IMR-90 (cell line): ENCODE data around the gene RNF11. TPM values are rescaled to one million over a fixed set of nuclear protein-coding genes. Genes with fewer than 3 reads are reported as not detected.

Source experiments
- ATAC-seq: fragments of 200-7000 bp; cut with Tn5 transposase; 2 replicates; pipeline ENCODE4 v1.9.1; 2020; ENCODE audit warnings: low read depth, mild to moderate bottlenecking, moderate library complexity
- BruUV-seq: library from RNA; stranded (reverse); fragments of 400-500 nt; replicated peaks from 2 replicates; lab custom pipeline; 2021; lab: Mats Ljungman, UMichigan
- CTCF ChIA-PET: fragments of 300-600 bp; formaldehyde crosslinking; extraction: SDS; loops from one replicate; lab custom pipeline; 2021; ENCODE audit warnings: antibody characterized with exemption; lab: Yijun Ruan, JAX
- POLR2A ChIA-PET: fragments of 300-600 bp; sonication (Branson Sonifier 250); formaldehyde crosslinking; loops from one replicate; lab custom pipeline; 2022; ENCODE audit warnings: antibody characterized with exemption; ENCODE audit not compliant: unreplicated experiment; lab: Charles Lee
- DNase-seq: peaks from one replicate; pipeline ENCODE4 v3.0.0; 2013
- H2AFZ ChIP-seq: replicated peaks from 2 replicates; pipeline ENCODE3; 2013; ENCODE audit warnings: low read length, mild to moderate bottlenecking; ENCODE audit not compliant: poor library complexity
- H2AK5ac ChIP-seq: 2 replicates; pipeline ENCODE4 v1.6.1; 2013; ENCODE audit warnings: low read depth, low read length, inconsistent platforms
- H2AK9ac ChIP-seq: replicated peaks from 2 replicates; pipeline ENCODE3; 2013; ENCODE audit warnings: mild to moderate bottlenecking, low read depth, low read length, moderate library complexity; ENCODE audit not compliant: poor library complexity
- H2BK120ac ChIP-seq: 2 replicates; pipeline ENCODE4 v1.6.1; 2013; ENCODE audit warnings: low read depth, low read length, inconsistent platforms
- H2BK15ac ChIP-seq: 3 replicates; pipeline ENCODE4 v1.6.1; 2013; ENCODE audit warnings: low read depth, low read length, inconsistent platforms
- H2BK20ac ChIP-seq: 2 replicates; pipeline ENCODE4 v1.6.1; 2013; ENCODE audit warnings: low read depth, mild to moderate bottlenecking, inconsistent platforms, low read length, moderate library complexity
- H2BK5ac ChIP-seq: 2 replicates; pipeline ENCODE4 v1.6.1; 2013; ENCODE audit warnings: mild to moderate bottlenecking, low read depth, low read length, inconsistent platforms; ENCODE audit not compliant: poor library complexity, severe bottlenecking
- H3K14ac ChIP-seq: replicated peaks from 2 replicates; pipeline ENCODE4 v1.6.1; 2013; ENCODE audit warnings: low read depth, low read length, inconsistent platforms
- H3K18ac ChIP-seq: 2 replicates; pipeline ENCODE4 v1.6.1; 2013; ENCODE audit warnings: low read depth, low read length, control low read depth
- H3K23ac ChIP-seq: 2 replicates; pipeline ENCODE4 v1.6.1; 2013; ENCODE audit warnings: low read depth, low read length, inconsistent platforms
- H3K27ac ChIP-seq: 2 replicates; pipeline ENCODE4 v1.5.1; 2013; ENCODE audit warnings: mild to moderate bottlenecking, control low read depth, low read length; ENCODE audit not compliant: insufficient read depth
- H3K27me3 ChIP-seq: 2 replicates; pipeline ENCODE4 v1.6.1; 2013; ENCODE audit warnings: low read length; ENCODE audit not compliant: control insufficient read depth, insufficient read depth
- H3K36me3 ChIP-seq: 2 replicates; pipeline ENCODE4 v1.6.1; 2013; ENCODE audit warnings: low read length, mixed read lengths; ENCODE audit not compliant: control insufficient read depth, insufficient read depth
- H3K4ac ChIP-seq: 2 replicates; pipeline ENCODE4 v1.6.1; 2013; ENCODE audit warnings: low read depth, low read length, inconsistent platforms
- H3K4me1 ChIP-seq: 2 replicates; pipeline ENCODE4 v1.6.1; 2013; ENCODE audit warnings: low read length, mixed read lengths; ENCODE audit not compliant: control insufficient read depth, insufficient read depth
- H3K4me2 ChIP-seq: 2 replicates; pipeline ENCODE4 v1.6.1; 2013; ENCODE audit warnings: low read depth, mild to moderate bottlenecking, control low read depth, low read length, moderate library complexity
- H3K4me3 ChIP-seq: 2 replicates; pipeline ENCODE4 v1.5.1; 2013; ENCODE audit warnings: low read depth, mild to moderate bottlenecking, control low read depth, low read length, moderate library complexity; ENCODE audit not compliant: insufficient read depth
- H3K56ac ChIP-seq: 2 replicates; pipeline ENCODE4 v1.6.1; 2013; ENCODE audit warnings: low read length, inconsistent platforms; ENCODE audit not compliant: insufficient read depth; ENCODE audit errors: extremely low read depth
- H3K79me1 ChIP-seq, 2 experiments: 2 replicates each; pipeline ENCODE4 v1.6.1; 2013; ENCODE audit warnings: low read length in 2 of 2, inconsistent platforms in 1 of 2, low read depth in 1 of 2
- H3K9ac ChIP-seq: 2 replicates; pipeline ENCODE4 v1.6.1; 2013; ENCODE audit warnings: low read depth, low read length, control low read depth
- H3K9me1 ChIP-seq: 2 replicates; pipeline ENCODE4 v1.6.1; 2013; ENCODE audit warnings: low read length, inconsistent platforms; ENCODE audit not compliant: insufficient read depth
- H3K9me3 ChIP-seq: 2 replicates; pipeline ENCODE4 v1.6.1; 2013; ENCODE audit warnings: low read length; ENCODE audit not compliant: control insufficient read depth, insufficient read depth
- H4K20me1 ChIP-seq: 2 replicates; pipeline ENCODE4 v1.6.1; 2013; ENCODE audit warnings: low read length, inconsistent platforms; ENCODE audit not compliant: insufficient read depth
- H4K5ac ChIP-seq: 2 replicates; pipeline ENCODE4 v1.6.1; 2013; ENCODE audit warnings: mild to moderate bottlenecking, low read depth, low read length, control low read depth
- H4K8ac ChIP-seq, 2 experiments: 2 replicates each; pipeline ENCODE4 v1.6.1; 2013; ENCODE audit warnings: low read depth in 2 of 2, low read length in 2 of 2, control low read depth in 1 of 2, inconsistent platforms in 1 of 2
- H4K91ac ChIP-seq: 2 replicates; pipeline ENCODE4 v1.6.1; 2013; ENCODE audit warnings: low read depth, low read length, inconsistent platforms; ENCODE audit not compliant: insufficient read depth
- BHLHE40 ChIP-seq: fragments of 150-350 bp; IDR thresholded peaks from 2 replicates; pipeline ENCODE4 v1.6.1; 2016; ENCODE audit warnings: mild to moderate bottlenecking, low read depth, low read length
- CEBPB ChIP-seq: IDR thresholded peaks from 2 replicates; pipeline ENCODE4 v1.6.1; 2012; ENCODE audit warnings: low read depth, low read length, improper control_type of control experiment
- CHD1 ChIP-seq: IDR thresholded peaks from 2 replicates; pipeline ENCODE4 v1.6.1; 2012; ENCODE audit warnings: low read depth, low read length, improper control_type of control experiment
- FOS ChIP-seq: fragments of 150-350 bp; IDR thresholded peaks from 2 replicates; pipeline ENCODE4 v1.6.1; 2016; ENCODE audit warnings: low read depth, low read length
- MAFK ChIP-seq: IDR thresholded peaks from 2 replicates; pipeline ENCODE4 v1.6.1; 2012; ENCODE audit warnings: low read depth, low read length, improper control_type of control experiment
- MAZ ChIP-seq: IDR thresholded peaks from 2 replicates; pipeline ENCODE4 v1.6.1; 2012; ENCODE audit warnings: low read depth, mild to moderate bottlenecking, low read length, improper control_type of control experiment, moderate library complexity, borderline replicate concordance
- MXI1 ChIP-seq: IDR thresholded peaks from 2 replicates; pipeline ENCODE4 v1.6.1; 2012; ENCODE audit warnings: low read depth, mild to moderate bottlenecking, low read length, moderate library complexity, borderline replicate concordance
- NFE2L2 ChIP-seq: fragments of 150-350 bp; IDR thresholded peaks from 2 replicates; pipeline ENCODE4 v1.6.1; 2016; ENCODE audit warnings: low read depth, mild to moderate bottlenecking, low read length
- POLR2A ChIP-seq: IDR thresholded peaks from 2 replicates; pipeline ENCODE4 v1.6.1; 2012; ENCODE audit warnings: mild to moderate bottlenecking, low read depth, low read length
- RAD21 ChIP-seq: IDR thresholded peaks from 2 replicates; pipeline ENCODE4 v1.6.1; 2012; ENCODE audit warnings: low read length, improper control_type of control experiment
- RCOR1 ChIP-seq: IDR thresholded peaks from 2 replicates; pipeline ENCODE4 v1.6.1; 2012; ENCODE audit warnings: mild to moderate bottlenecking, low read length, improper control_type of control experiment; ENCODE audit not compliant: insufficient replicate concordance
- SMC3 ChIP-seq: fragments of 150-350 bp; IDR thresholded peaks from 2 replicates; pipeline ENCODE4 v1.6.1; 2016; ENCODE audit warnings: low read depth, mild to moderate bottlenecking, antibody characterized with exemption, low read length, moderate library complexity
- WGBS, 2 experiments: methylation state at CpG; one replicate each; pipeline versions ENCODE4 v1.1.5 to v1.1.7; 2013; ENCODE audit warnings: missing lambda C conversion rate in 2 of 2; ENCODE audit not compliant: insufficient read length in 1 of 2; ENCODE audit errors: extremely low coverage in 2 of 2; 5-methylcytosine and 5-hydroxymethylcytosine counted together
- dilution Hi-C: fragments of 300-500 bp; cut with HindIII; formaldehyde crosslinking; loops from one replicate; pipeline ENCODE4 v1.14.3; 2018; ENCODE audit warnings: low sequenced_read_pairs; ENCODE audit not compliant: unreplicated experiment
- in situ Hi-C: fragments of 300-500 bp; cut with MboI; formaldehyde crosslinking; loops from 3 replicates; pipeline ENCODE4 v1.14.3; 2019; ENCODE audit warnings: low sequenced_read_pairs, inconsistent platforms, mixed read lengths
- intact Hi-C: fragments of 100-400 bp; cut with micrococcal nuclease; formaldehyde crosslinking; loops from 2 replicates; pipeline ENCODE4 v1.10.0; 2022
- polyA plus RNA-seq, 3 experiments: library from polyadenylated mRNA; depleted of rRNA; stranded (reverse); fragments of >200 nt; gene quantifications; 2 replicates each; pipeline ENCODE4 v1.2.3, GENCODE V29; 2012; ENCODE audit warnings: low replicate concordance in 1 of 3
- total RNA-seq: library from RNA; depleted of rRNA; stranded (reverse); fragments of >200 nt; gene quantifications from 2 replicates; pipeline ENCODE4 v1.2.3, GENCODE V29; 2012
- TF ChIP-seq, protein P1 (sequence below): conservative IDR thresholded peaks from 2 replicates; pipeline ENCODE4 v1.5.1; 2012; ENCODE audit warnings: mild to moderate bottlenecking, low read depth, low read length, improper control_type of control experiment
- TF ChIP-seq, protein P2 (sequence below): fragments of 150-350 bp; IDR thresholded peaks from 2 replicates; pipeline ENCODE4 v1.6.1; 2016; ENCODE audit warnings: low read depth, mild to moderate bottlenecking, low read length, moderate library complexity, borderline replicate concordance
- TF ChIP-seq, protein P3 (sequence below): fragments of 150-350 bp; IDR thresholded peaks from 2 replicates; pipeline ENCODE4 v1.6.1; 2017; ENCODE audit warnings: mild to moderate bottlenecking, antibody characterized with exemption, low read length, low read depth

RNF11 gene
- total and polyA plus RNA-seq, 2 of the 4 experiments (the other 2 are of a cell fraction): 63.3 to 64.1 TPM

DNA sequence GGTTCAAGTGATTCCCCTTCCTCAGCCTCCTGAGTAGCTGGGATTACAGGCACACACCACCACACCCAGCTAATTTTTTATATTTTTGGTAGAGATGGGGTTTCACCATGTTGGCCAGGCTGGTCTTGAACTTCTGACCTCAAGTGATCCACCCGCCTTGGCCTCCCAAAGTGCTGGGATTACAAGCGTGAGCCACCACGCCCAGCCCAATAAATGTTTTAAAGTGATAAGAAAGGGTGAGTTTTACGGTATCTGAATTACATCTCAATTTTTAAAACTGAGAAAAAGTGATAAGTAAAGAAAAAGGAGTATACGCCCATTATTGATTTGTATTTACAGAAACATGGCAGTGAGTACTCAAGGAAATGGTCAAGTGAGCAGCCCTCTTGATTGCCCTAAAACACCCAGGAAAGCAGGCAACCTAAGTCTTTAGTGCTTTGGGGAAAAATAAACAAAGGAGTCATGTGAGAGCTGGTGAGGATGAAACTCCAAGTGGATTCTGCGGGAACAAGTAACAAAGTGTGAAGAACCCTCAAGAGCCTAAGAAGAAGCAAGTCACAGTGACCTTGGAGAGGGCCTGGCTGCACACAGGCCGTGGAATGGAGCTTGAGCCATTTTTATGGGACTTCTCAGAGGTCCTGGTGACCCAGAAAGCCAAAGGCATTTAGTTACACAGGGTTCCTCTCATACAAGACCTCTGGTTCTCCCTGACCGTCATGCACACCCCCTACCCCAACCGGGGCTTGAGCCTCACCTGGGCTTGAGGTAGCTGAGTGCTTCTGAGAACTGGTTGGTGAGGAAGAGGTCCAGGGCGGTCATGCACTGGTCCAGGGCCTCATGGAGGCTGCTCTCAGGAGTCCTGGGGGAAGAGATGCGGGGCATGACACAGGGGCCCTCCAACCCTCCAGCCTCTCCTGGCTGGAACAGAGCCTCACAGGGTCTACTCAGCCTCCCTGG, 85.2 kb downstream of the RNF11 start:
- BruUV-seq: no TSS peak
- in situ Hi-C loops (no loop called here), dilution Hi-C loops (no loop called here), intact Hi-C loops (no loop called here)
- Histone ChIP-seq H3K14ac (no peak overlapping the region), H3K9me3 (no peaks in the 10 kb centered on the region; the same call in 1 of the 2 replicates), H3K9me1 (no peaks in the 10 kb centered on the region), H2BK15ac (no peak overlapping the region), H3K4me1 (no peaks in the 10 kb centered on the region), H3K79me1 (no peaks in the 10 kb centered on the region), H3K56ac (no peak overlapping the region), H4K20me1 (no peaks in the 10 kb centered on the region), H3K4me3 (no peak overlapping the region), H2AK9ac (no peak overlapping the region), H4K8ac (no peak overlapping the region), H3K4me2 (no peak overlapping the region), H3K36me3 (no peaks in the 10 kb centered on the region), H2AK5ac (no peak overlapping the region), H4K91ac (no peak overlapping the region), H3K4ac (no peak overlapping the region), H3K9ac (no peak overlapping the region), H3K23ac (no peak overlapping the region), H3K27ac (no peak overlapping the region), H3K27me3 (peaks cover 4% of the 10 kb centered on the region; the same call in 1 of the 2 replicates), H2BK120ac (no peak overlapping the region), H3K18ac (no peak overlapping the region), H2BK5ac (no peak overlapping the region), H2AFZ (no peak overlapping the region), H2BK20ac (no peak overlapping the region), H4K5ac (no peak overlapping the region)
- CTCF ChIA-PET: no interaction called here
- ATAC-seq (no peak), DNase-seq (no peak)
- no CpG with 5 or more reads among the region's 11 CpGs for WGBS, 2 experiments
- POLR2A ChIA-PET: no interaction called here
- TF ChIP-seq NFE2L2 (no peak), RAD21 (no peak), BHLHE40 (no peak), POLR2A (no peak), RCOR1 (no peak), SMC3 (no peak), CHD1 (no peak), FOS (no peak), MAFK (no peak), MXI1 (no peak), CEBPB (no peak), MAZ (no peak)
- TF ChIP-seq, protein P1, sequence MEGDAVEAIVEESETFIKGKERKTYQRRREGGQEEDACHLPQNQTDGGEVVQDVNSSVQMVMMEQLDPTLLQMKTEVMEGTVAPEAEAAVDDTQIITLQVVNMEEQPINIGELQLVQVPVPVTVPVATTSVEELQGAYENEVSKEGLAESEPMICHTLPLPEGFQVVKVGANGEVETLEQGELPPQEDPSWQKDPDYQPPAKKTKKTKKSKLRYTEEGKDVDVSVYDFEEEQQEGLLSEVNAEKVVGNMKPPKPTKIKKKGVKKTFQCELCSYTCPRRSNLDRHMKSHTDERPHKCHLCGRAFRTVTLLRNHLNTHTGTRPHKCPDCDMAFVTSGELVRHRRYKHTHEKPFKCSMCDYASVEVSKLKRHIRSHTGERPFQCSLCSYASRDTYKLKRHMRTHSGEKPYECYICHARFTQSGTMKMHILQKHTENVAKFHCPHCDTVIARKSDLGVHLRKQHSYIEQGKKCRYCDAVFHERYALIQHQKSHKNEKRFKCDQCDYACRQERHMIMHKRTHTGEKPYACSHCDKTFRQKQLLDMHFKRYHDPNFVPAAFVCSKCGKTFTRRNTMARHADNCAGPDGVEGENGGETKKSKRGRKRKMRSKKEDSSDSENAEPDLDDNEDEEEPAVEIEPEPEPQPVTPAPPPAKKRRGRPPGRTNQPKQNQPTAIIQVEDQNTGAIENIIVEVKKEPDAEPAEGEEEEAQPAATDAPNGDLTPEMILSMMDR: no peak
- TF ChIP-seq, protein P2, sequence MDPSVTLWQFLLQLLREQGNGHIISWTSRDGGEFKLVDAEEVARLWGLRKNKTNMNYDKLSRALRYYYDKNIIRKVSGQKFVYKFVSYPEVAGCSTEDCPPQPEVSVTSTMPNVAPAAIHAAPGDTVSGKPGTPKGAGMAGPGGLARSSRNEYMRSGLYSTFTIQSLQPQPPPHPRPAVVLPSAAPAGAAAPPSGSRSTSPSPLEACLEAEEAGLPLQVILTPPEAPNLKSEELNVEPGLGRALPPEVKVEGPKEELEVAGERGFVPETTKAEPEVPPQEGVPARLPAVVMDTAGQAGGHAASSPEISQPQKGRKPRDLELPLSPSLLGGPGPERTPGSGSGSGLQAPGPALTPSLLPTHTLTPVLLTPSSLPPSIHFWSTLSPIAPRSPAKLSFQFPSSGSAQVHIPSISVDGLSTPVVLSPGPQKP: no peak
- TF ChIP-seq, protein P3, sequence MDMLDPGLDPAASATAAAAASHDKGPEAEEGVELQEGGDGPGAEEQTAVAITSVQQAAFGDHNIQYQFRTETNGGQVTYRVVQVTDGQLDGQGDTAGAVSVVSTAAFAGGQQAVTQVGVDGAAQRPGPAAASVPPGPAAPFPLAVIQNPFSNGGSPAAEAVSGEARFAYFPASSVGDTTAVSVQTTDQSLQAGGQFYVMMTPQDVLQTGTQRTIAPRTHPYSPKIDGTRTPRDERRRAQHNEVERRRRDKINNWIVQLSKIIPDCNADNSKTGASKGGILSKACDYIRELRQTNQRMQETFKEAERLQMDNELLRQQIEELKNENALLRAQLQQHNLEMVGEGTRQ: no peak
